Placental pericyte (primary cell): ENCODE data around the gene NRIP3. TPM values are rescaled to one million over a fixed set of nuclear protein-coding genes. Genes with fewer than 3 reads are reported as not detected.

Experiments used
- small RNA-seq: library from RNA; depleted of rRNA; stranded (forward); fragments of <200 nt; gene quantifications from one replicate; pipeline ENCODE3, GENCODE V24; 2012; ENCODE audit warnings: low replicate concordance
- total RNA-seq: library from RNA; depleted of rRNA; stranded (reverse); fragments of >200 nt; gene quantifications from 2 replicates; pipeline ENCODE4 v1.2.3, GENCODE V29; 2012

Gene NRIP3
- 6.1 and 43.1 TPM in 2 replicates for total RNA-seq

DNA sequence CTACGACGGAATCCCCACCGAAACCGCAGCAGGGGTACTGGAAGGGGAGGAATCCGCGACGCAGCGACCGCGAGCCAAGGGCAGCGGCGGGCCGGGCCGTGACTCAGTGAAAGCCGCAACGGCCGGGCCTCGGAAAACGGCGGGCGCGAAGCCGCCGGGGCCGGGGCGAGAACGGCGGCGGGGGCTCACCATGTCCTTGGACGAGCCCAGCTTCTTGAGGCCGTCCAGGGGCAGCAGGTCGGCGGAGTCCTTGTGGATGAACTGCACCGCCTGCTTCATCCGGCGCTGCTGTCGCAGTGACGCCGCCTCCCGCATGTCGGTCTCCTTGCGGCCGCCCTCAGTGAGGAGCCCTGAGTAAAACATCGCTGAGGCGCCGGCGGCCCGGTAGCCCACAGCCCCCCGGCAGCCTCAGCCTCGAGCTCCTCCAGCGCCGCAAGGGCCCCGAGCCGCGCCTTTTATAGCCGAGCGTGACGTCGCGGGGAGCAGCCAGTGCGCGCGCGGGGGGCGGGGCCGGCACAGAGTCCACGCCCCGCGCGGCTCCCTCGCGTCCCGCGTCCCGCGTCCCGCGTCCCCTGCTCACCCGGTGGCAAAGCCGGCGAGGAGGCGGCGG, at the start of gene NRIP3:
TSS of gene NRIP3 (minus strand) at position 429 of the 610 bp plus-strand sequence. CDS start at position 363, 66 bp downstream.

GRCh38 chr11:8964324-8965320, 39.2 kb downstream of the NRIP3 start, which contains the start of gene TMEM9B:
Gene TMEM9B, minus strand, starts transcription at chr11:8964442. Its CDS starts 129 bp downstream, at chr11:8964313.

GRCh38 chr11:8942518-8943066, 61.2 kb downstream of the NRIP3 start, which contains the start of gene ASCL3:
Gene ASCL3, minus strand, starts transcription at chr11:8943016. Its CDS starts 4,855 bp downstream, at chr11:8938161.

GRCh38 chr11:8932564-8933180, 71.1 kb downstream of the NRIP3 start, which contains the start of gene C11orf16:
Gene C11orf16, minus strand, starts transcription at chr11:8932947. Its CDS starts 639 bp downstream, at chr11:8932308.

Small RNAs within 50 kb of the gene (small RNA-seq; reads per million reads assigned to genes)
- gene RF00019: not detected

Other genes starting within 250 kb of the NRIP3 start
- gene AKIP1, start 92.8 kb downstream of the NRIP3 start, total RNA-seq: 28.7 and 54.8 TPM in 2 replicates
- not detected in 2 replicates for gene C11orf16, start 71.1 kb downstream of the NRIP3 start, total RNA-seq
- gene ASCL3, start 61.0 kb downstream of the NRIP3 start, total RNA-seq: not detected in 2 replicates
- gene TMEM9B, start 39.6 kb downstream of the NRIP3 start, total RNA-seq: 22.5 and 52.3 TPM in 2 replicates
- gene SCUBE2, start 87.6 kb upstream of the NRIP3 start, total RNA-seq: 0.86 and 2.6 TPM in 2 replicates